ENCODE data around the gene FAM219A. TPM values are rescaled to one million over a fixed set of nuclear protein-coding genes. Genes with fewer than 3 reads are reported as not detected.

FAM219A gene
- total and polyA plus RNA-seq, 2 donors (not counting 1 experiment from before 2014, with no cell fraction given): 5.3 to 7.3 TPM

DNA sequence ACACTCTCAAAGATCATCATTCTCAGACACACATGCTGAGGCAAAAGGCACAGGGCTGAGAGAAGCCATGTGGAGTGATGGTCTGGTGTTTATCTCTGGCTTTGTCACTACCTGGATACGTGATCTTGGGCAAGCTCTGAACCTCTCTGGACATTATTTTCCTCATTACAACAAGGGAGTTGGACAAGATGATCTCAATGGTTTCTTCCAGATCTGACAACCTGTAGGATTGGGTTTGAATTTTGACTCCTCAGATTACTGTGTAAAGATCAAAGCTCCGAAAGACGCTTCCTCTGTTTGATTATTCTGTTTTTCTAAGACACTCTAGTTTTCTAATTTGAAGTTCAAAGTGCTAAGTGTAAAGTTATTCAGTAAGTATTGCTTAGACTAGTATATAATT is 109.0 kb downstream of the FAM219A start:
- Histone ChIP-seq H3K79me2 (ENCODE audit: control insufficient read depth, insufficient read depth, low read length) (no peaks in the 10 kb centered on the region), H4K20me1 (ENCODE audit: control insufficient read depth, extremely low read depth, insufficient read depth, low read length) (no peaks in the 10 kb centered on the region), H2AFZ (ENCODE audit: low read length) (no peak overlapping the region), H3K27me3 (ENCODE audit: control insufficient read depth, insufficient read depth, low read length) (no peaks in the 10 kb centered on the region), H3K4me3 (replicated peaks in 1 of 4; ENCODE audit: control extremely low read depth in 1 of 4, insufficient read depth in 1 of 4, low read depth in 3 of 4, low read length in 4 of 4) (no peak overlapping the region), H3K36me3 (ENCODE audit: control insufficient read depth, insufficient read depth, low read length) (no peaks in the 10 kb centered on the region), H3K4me2 (ENCODE audit: extremely low read depth, insufficient read depth, low read length) (no peak overlapping the region), H3K27ac (ENCODE audit: insufficient read depth, low read length) (no peak overlapping the region), H3K4me1 (ENCODE audit: control insufficient read depth, extremely low read depth, insufficient read depth, low read length) (no peaks in the 10 kb centered on the region), H3K9me3 (ENCODE audit: control insufficient read depth, insufficient read depth, low read depth, low read length) (no peaks in the 10 kb centered on the region), H3K9ac (ENCODE audit: insufficient read depth, low read length) (no peak overlapping the region)
- TF ChIP-seq, protein P1, sequence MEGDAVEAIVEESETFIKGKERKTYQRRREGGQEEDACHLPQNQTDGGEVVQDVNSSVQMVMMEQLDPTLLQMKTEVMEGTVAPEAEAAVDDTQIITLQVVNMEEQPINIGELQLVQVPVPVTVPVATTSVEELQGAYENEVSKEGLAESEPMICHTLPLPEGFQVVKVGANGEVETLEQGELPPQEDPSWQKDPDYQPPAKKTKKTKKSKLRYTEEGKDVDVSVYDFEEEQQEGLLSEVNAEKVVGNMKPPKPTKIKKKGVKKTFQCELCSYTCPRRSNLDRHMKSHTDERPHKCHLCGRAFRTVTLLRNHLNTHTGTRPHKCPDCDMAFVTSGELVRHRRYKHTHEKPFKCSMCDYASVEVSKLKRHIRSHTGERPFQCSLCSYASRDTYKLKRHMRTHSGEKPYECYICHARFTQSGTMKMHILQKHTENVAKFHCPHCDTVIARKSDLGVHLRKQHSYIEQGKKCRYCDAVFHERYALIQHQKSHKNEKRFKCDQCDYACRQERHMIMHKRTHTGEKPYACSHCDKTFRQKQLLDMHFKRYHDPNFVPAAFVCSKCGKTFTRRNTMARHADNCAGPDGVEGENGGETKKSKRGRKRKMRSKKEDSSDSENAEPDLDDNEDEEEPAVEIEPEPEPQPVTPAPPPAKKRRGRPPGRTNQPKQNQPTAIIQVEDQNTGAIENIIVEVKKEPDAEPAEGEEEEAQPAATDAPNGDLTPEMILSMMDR (conservative IDR thresholded peaks at IDR 0.05 in 1 of 2, IDR thresholded peaks at IDR 0.05 in 1 of 2; ENCODE audit: low read depth in 1 of 2, low read length in 2 of 2): no peak
- TF ChIP-seq EZH2 (IDR thresholded peaks at IDR 0.05; ENCODE audit: low read length, missing control alignments): no peak
- no peak for DNase-seq (ENCODE audit: low read depth in 2 of 2)

Other genes starting within 250 kb of the FAM219A start
- gene KIF24, start 129.3 kb downstream of the FAM219A start, total RNA-seq: 0.51 and 1.2 TPM in 2 replicates
- 0.94 and 2.4 TPM in 2 replicates for gene KIF24, start 129.3 kb downstream of the FAM219A start, polyA plus RNA-seq
- 21.8 and 47.1 TPM in 2 replicates for gene NUDT2, start 129.0 kb downstream of the FAM219A start, total RNA-seq
- 38.6 and 50.8 TPM in 2 replicates for gene NUDT2, start 129.0 kb downstream of the FAM219A start, polyA plus RNA-seq
- gene MYORG, start 81.7 kb downstream of the FAM219A start, total RNA-seq: 0.26 and 0.83 TPM in 2 replicates
- gene MYORG, start 81.7 kb downstream of the FAM219A start, polyA plus RNA-seq: 0.34 and 0.38 TPM in 2 replicates
- not detected in 2 replicates for gene DNAI1, start 235 bp upstream of the FAM219A start, total RNA-seq
- not detected in 2 replicates for gene DNAI1, start 235 bp upstream of the FAM219A start, polyA plus RNA-seq
- under 0.01 TPM in 1 of 2 replicates, not detected in the other for gene ENHO, start 64.4 kb upstream of the FAM219A start, total RNA-seq
- 0.07 TPM in 1 of 2 replicates, not detected in the other for gene ENHO, start 64.4 kb upstream of the FAM219A start, polyA plus RNA-seq
- gene CNTFR, start 131.2 kb upstream of the FAM219A start, total RNA-seq: 0.26 TPM in 1 of 2 replicates, not detected in the other
- 0.18 TPM in 1 of 2 replicates, not detected in the other for gene CNTFR, start 131.2 kb upstream of the FAM219A start, polyA plus RNA-seq
- 25.7 and 34.3 TPM in 2 replicates for gene RPP25L, start 153.5 kb upstream of the FAM219A start, total RNA-seq
- 12.6 and 13.5 TPM in 2 replicates for gene RPP25L, start 153.5 kb upstream of the FAM219A start, polyA plus RNA-seq
- 95.8 and 106 TPM in 2 replicates for gene DCTN3, start 161.9 kb upstream of the FAM219A start, total RNA-seq
- 157 and 194 TPM in 2 replicates for gene DCTN3, start 161.9 kb upstream of the FAM219A start, polyA plus RNA-seq
- under 0.01 and 0.17 TPM in 2 replicates for gene ARID3C, start 170.5 kb upstream of the FAM219A start, total RNA-seq
- not detected in 2 replicates for gene ARID3C, start 170.5 kb upstream of the FAM219A start, polyA plus RNA-seq
- 23.4 and 52.5 TPM in 2 replicates for gene SIGMAR1, start 179.2 kb upstream of the FAM219A start, total RNA-seq
- gene SIGMAR1, start 179.2 kb upstream of the FAM219A start, polyA plus RNA-seq: 61.2 and 87.2 TPM in 2 replicates
- gene GALT, start 188.1 kb upstream of the FAM219A start, total RNA-seq: 27.2 and 29.1 TPM in 2 replicates
- 13.9 and 20.1 TPM in 2 replicates for gene GALT, start 188.1 kb upstream of the FAM219A start, polyA plus RNA-seq
- gene IL11RA, start 193.6 kb upstream of the FAM219A start, total RNA-seq: 6.9 and 8.2 TPM in 2 replicates
- gene IL11RA, start 193.6 kb upstream of the FAM219A start, polyA plus RNA-seq: 3.1 and 5.0 TPM in 2 replicates
- 0.26 TPM in 1 of 2 replicates, not detected in the other for gene CCL27, start 204.1 kb upstream of the FAM219A start, total RNA-seq
- gene CCL27, start 204.1 kb upstream of the FAM219A start, polyA plus RNA-seq: 0.09 TPM in 1 of 2 replicates, not detected in the other
- not detected in 2 replicates for gene CCL19, start 232.7 kb upstream of the FAM219A start, total RNA-seq
- not detected in 2 replicates for gene CCL19, start 232.7 kb upstream of the FAM219A start, polyA plus RNA-seq

All from fibroblast of lung (primary cell).